ENCODE results near the gene GPHN. TPM values are rescaled to one million over a fixed set of nuclear protein-coding genes. Genes with fewer than 3 reads are reported as not detected.

GPHN gene
- total RNA-seq, 2 experiments from 2014 or later = 10.0 to 10.7 TPM

- ATAC-seq (ENCODE audit: poor library complexity) = no peak
- ChIA-PET CTCF (no interaction called here), POLR2A (no interaction called here)
- intact Hi-C loops (cut with DNase I, micrococcal nuclease) = no loop called here
- H3K27me3 Mint-ChIP-seq = no peaks in the 10 kb centered on the region
- H3K9me3 ChIP-seq (ENCODE audit: control insufficient read depth in 1 of 2, insufficient read depth in 1 of 2, low read length in 2 of 2) = peaks cover 0 to 8% of the 10 kb centered on the region in 2 experiments
- no peak overlapping the region for H3K27ac Mint-ChIP-seq
- no peak overlapping the region for H3K4me3 Mint-ChIP-seq
- H3K27me3 ChIP-seq (ENCODE audit: control insufficient read depth in 1 of 2, insufficient read depth in 2 of 2, low read length in 2 of 2) = no peaks in the 10 kb centered on the region
- DNase-seq = no peak
- H3K36me3 ChIP-seq (ENCODE audit: insufficient read depth, low read length) = no peaks in the 10 kb centered on the region
- H3K4me3 ChIP-seq (ENCODE audit: low read length) = no peak overlapping the region
- no peaks in the 10 kb centered on the region for H3K4me1 ChIP-seq (ENCODE audit: insufficient read depth, low read length)
- H3K27ac ChIP-seq (ENCODE audit: low read depth in 1 of 2, low read length in 2 of 2) = no peak overlapping the region
- H3K36me3 Mint-ChIP-seq (ENCODE audit: low read depth) = peaks cover 33% of the 10 kb centered on the region
- H3K4me1 Mint-ChIP-seq (ENCODE audit: low read depth) = no peaks in the 10 kb centered on the region
- TF ChIP-seq, protein P1, sequence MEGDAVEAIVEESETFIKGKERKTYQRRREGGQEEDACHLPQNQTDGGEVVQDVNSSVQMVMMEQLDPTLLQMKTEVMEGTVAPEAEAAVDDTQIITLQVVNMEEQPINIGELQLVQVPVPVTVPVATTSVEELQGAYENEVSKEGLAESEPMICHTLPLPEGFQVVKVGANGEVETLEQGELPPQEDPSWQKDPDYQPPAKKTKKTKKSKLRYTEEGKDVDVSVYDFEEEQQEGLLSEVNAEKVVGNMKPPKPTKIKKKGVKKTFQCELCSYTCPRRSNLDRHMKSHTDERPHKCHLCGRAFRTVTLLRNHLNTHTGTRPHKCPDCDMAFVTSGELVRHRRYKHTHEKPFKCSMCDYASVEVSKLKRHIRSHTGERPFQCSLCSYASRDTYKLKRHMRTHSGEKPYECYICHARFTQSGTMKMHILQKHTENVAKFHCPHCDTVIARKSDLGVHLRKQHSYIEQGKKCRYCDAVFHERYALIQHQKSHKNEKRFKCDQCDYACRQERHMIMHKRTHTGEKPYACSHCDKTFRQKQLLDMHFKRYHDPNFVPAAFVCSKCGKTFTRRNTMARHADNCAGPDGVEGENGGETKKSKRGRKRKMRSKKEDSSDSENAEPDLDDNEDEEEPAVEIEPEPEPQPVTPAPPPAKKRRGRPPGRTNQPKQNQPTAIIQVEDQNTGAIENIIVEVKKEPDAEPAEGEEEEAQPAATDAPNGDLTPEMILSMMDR (IDR thresholded peaks at IDR 0.05) = no peak
- H3K9me3 Mint-ChIP-seq = peaks cover 11% of the 10 kb centered on the region
Measured at GRCh38 chr14:66603945-66604344, 96.0 kb downstream of the GPHN start.

DNA sequence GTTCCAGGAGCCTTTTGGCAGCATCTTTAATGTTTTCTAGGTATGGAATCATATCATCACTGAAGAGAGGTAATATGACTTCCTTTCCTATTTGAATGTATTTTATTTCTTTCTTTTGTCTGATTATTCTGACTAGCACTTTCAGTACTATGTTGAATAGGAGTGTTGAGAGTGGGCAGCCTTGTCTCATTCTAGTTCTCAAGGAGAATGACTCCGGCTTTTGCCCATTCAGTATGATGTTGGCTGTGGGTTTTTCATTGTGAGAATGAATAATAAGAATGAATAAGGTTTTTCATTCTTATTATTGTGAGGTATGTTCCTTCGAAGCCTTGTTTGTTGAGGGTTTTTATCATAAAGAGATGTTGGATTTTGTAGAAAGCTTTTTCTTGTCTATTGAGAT lies 98.9 kb downstream of the GPHN start:
- Histone ChIP-seq H3K27me3 (ENCODE audit: control insufficient read depth in 1 of 2, insufficient read depth in 2 of 2, low read length in 2 of 2) (no peaks in the 10 kb centered on the region), H3K4me3 (ENCODE audit: low read length) (no peak overlapping the region), H3K27ac (ENCODE audit: low read depth in 1 of 2, low read length in 2 of 2) (no peak overlapping the region), H3K9me3 (ENCODE audit: control insufficient read depth in 1 of 2, insufficient read depth in 1 of 2, low read length in 2 of 2) (peaks cover 0 to 12% of the 10 kb centered on the region in 2 experiments), H3K36me3 (ENCODE audit: insufficient read depth, low read length) (no peaks in the 10 kb centered on the region), H3K4me1 (ENCODE audit: insufficient read depth, low read length) (no peaks in the 10 kb centered on the region)
- intact Hi-C loops (cut with DNase I, micrococcal nuclease) = no loop called here
- H3K4me3 Mint-ChIP-seq = no peak overlapping the region
- H3K36me3 Mint-ChIP-seq (ENCODE audit: low read depth) = peaks cover 54% of the 10 kb centered on the region
- ATAC-seq (ENCODE audit: poor library complexity) (no peak), DNase-seq (no peak)
- peaks cover 10% of the 10 kb centered on the region for H3K4me1 Mint-ChIP-seq (ENCODE audit: low read depth)
- TF ChIP-seq, protein P1 (IDR thresholded peaks at IDR 0.05) = no peak
- ChIA-PET CTCF (no interaction called here), POLR2A (no interaction called here)
- no peak overlapping the region for H3K27ac Mint-ChIP-seq
- peaks cover 17% of the 10 kb centered on the region for H3K9me3 Mint-ChIP-seq
- H3K27me3 Mint-ChIP-seq = no peaks in the 10 kb centered on the region

- intact Hi-C loops (cut with DNase I, micrococcal nuclease) = no loop called here
- peaks cover 20% of the 10 kb centered on the region for H3K9me3 Mint-ChIP-seq
- DNase-seq = peak in 3 of 14 experiments; percentile 29 to 34 (median 33)
- ChIA-PET POLR2A (no interaction called here), CTCF (no interaction called here)
- TF ChIP-seq, protein P1 (IDR thresholded peaks at IDR 0.05) = no peak
- ATAC-seq (ENCODE audit: poor library complexity) = peak; percentile 39
- H3K4me3 ChIP-seq (ENCODE audit: low read length) = no peak overlapping the region
- H3K36me3 ChIP-seq (ENCODE audit: insufficient read depth, low read length) = no peaks in the 10 kb centered on the region
- no peaks in the 10 kb centered on the region for H3K27me3 ChIP-seq (ENCODE audit: control insufficient read depth in 1 of 2, insufficient read depth in 2 of 2, low read length in 2 of 2)
- H3K36me3 Mint-ChIP-seq (ENCODE audit: low read depth) = peaks cover 60% of the 10 kb centered on the region
- H3K27me3 Mint-ChIP-seq = no peaks in the 10 kb centered on the region
- peaks cover 10% of the 10 kb centered on the region for H3K4me1 Mint-ChIP-seq (ENCODE audit: low read depth)
- peak overlapping the region in 1 of 2 donors; percentile 24 for H3K27ac ChIP-seq (ENCODE audit: low read depth in 1 of 2, low read length in 2 of 2)
- H3K4me3 Mint-ChIP-seq = no peak overlapping the region
- peak overlapping the region; percentile 63 for H3K27ac Mint-ChIP-seq
- H3K4me1 ChIP-seq (ENCODE audit: insufficient read depth, low read length) = no peaks in the 10 kb centered on the region
- peaks cover 0 to 12% of the 10 kb centered on the region in 2 experiments for H3K9me3 ChIP-seq (ENCODE audit: control insufficient read depth in 1 of 2, insufficient read depth in 1 of 2, low read length in 2 of 2)
Measured at GRCh38 chr14:66610154-66610563, 102.2 kb downstream of the GPHN start.
